NCI-H1417 treated with DMSO at 0.1 percent for 48 hours (cell line): ENCODE results near the gene KCNE4.

Experiments
- DNase-seq: peaks from one replicate; lab custom pipeline; 2025; lab: John Stamatoyannopoulos, UW

Gene KCNE4, protein sequence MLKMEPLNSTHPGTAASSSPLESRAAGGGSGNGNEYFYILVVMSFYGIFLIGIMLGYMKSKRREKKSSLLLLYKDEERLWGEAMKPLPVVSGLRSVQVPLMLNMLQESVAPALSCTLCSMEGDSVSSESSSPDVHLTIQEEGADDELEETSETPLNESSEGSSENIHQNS

GRCh38 chr2:223051693-223052289 lies at the start of gene KCNE4:
Gene KCNE4 (plus strand): TSS chr2:223052190. CDS start chr2:223052831, 641 bp downstream.
- DNase-seq = no peak

- no peak for DNase-seq
Measured at GRCh38 chr2:223003191-223003590, 48.8 kb upstream of the KCNE4 start.

DNA sequence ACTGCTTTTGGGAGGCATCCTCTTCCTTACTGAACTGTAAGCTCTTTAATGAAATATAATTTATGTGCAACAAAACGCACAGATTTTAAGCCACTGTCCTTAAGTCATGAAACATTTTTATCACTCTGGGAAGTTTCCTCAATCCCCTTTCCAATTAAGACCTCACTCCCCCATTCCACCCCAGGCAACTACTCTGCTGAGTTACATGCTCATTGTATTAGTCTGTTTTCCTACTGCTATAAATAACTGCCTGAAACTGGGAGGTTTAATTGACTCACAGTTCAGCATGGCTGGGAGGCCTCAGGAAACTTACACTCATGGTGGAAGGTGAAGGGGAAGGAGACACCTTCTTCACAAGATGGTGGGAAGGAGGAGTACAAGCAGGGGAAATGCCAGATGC lies 46.5 kb upstream of the KCNE4 start:
- no peak for DNase-seq

- no peak for DNase-seq
Measured at GRCh38 chr2:223007531-223007930, 44.5 kb upstream of the KCNE4 start.

- no peak for DNase-seq
Measured at GRCh38 chr2:223008162-223008561, 43.8 kb upstream of the KCNE4 start.

DNA sequence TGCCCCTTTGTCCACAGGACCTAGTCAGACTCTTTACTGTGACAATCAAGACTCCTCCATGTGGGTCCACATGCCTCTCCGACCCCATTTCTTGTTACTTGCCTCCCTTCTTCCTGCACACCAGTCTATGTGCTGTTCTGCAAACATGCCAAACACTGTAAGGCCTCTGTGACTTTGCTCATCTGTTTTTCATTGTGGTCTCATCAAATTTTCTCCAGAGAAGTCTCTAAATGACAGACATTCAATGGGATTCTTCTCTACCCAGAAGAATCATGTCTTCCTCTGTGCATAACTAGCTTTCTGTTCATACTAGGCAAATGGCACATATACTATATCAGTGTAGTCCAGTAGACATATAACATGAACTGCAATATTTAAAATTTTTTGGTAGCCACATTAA lies 43.0 kb upstream of the KCNE4 start:
- no peak for DNase-seq

DNA sequence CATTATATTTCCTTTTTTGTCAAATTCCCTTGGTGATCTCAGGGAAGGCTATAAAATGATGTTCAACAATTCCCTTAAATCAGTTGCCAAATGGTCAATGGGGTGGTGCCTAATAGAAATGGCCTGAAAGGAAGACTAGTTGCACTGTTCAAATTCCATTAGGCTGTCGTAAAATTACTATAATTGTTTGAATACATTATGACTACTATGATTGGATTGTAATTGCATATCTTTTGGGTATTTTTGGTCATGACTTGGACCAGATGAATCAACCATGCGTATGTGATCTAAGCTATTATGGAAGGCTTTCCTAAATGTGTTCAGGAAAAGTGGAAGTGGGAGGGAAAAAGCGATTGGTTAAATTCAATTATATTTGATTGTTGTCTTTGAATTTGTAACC lies 41.3 kb upstream of the KCNE4 start:
- no peak for DNase-seq

GRCh38 chr2:223012291-223012690 lies 39.7 kb upstream of the KCNE4 start:
- no peak for DNase-seq

- DNase-seq = no peak
Measured at GRCh38 chr2:223019390-223019930, 32.5 kb upstream of the KCNE4 start.

DNA sequence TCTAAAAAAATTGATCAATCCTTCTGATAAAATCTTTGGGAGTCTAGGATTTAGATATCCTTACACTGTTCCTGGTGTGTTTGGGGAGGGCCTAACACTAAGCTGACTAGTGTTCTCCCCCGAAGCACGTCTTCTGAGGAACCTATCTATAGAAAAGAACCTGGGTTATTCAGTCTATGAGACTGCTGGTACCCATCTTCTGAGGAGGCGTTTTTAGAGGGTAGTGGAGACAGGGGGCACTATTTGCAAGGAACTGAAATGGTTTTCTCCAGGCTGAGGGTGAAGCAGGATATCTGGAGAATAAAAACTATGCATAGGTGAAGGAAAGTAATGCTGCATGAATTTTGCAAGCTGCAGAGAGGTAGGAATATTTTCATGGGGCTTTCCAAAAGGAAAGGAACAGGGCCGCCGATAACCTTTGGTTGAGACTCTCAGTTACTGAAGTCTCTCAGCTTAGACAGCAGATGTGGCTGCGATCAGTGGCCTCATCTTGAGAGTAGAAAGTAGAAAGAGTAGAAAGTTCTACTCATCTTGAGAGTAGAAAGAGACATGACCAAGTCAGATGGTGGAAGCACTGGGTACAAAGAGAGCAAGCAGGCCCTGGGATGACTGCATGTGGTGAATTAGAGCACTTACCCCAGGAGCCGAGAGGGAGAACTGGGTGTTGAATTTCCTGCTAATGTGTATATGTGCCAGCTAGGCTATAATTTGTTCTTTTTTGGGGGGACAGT lies 31.8 kb upstream of the KCNE4 start:
- no peak for DNase-seq

DNA sequence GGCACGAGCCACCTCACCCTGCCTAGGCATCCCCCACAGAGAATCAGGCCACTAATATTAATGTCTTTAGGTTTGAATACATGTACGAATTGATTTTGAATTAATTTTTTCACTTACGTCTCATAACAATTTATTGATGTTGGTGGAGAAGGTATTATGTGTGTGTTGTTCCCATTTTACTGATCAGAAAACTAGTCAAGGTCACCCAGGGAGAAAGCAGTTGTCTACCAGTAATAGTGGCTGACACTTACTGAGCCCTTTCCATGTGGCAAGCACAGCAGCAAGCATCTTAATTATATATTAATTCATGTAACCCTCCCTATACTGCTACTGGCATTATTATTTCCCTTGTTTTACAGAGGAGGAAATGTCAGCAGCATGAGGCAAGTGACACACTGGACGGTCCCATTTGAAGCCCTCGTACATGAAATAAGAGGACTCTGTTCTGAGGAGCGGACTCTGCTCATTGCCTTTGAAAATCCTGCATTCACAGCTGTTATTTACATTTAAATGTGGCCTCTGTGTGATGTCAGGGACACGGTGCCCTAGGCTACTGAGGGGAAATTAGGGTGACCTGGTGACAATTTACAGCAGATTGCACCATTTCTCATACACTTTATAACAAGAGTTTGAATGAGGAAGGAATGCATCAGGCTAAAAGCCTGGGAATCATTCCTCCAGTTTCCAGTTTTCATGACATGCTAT lies 30.9 kb upstream of the KCNE4 start:
- no peak for DNase-seq

DNA sequence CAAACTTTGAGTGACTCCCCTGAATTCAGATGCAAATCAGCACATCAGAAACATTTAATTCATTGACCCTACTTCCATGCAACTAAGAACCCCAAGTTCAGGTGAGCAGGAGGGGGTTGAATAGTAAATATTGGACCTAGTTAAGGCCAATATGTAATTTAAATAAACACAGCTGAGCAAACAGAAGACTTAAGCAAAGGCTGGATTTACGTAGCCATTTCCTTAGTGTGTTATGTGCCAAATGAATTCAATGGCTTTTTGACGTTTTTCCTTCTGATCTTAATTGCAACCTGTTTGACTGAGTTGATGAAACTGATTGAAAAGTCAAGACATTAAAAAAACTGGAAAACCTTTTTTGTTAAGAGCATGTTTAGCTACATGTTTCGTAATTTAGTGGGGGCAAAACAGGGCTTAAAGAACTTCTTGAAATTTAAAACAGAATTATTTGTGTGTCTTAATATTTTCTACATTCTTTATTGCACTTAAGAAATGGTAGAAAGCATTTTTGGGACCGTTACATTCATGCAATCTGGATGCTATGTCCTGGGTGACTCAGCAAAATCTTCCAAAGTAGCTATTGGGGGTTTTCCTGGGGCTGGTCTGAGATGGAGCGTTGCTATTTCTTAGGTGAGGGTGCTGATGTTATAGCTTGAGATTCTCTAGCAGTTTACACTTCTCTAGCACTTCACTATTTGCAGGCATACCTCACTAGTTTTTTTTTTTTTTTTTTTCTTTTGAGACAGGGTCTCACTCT lies 25.5 kb upstream of the KCNE4 start:
- peak; percentile 80 for DNase-seq

DNA sequence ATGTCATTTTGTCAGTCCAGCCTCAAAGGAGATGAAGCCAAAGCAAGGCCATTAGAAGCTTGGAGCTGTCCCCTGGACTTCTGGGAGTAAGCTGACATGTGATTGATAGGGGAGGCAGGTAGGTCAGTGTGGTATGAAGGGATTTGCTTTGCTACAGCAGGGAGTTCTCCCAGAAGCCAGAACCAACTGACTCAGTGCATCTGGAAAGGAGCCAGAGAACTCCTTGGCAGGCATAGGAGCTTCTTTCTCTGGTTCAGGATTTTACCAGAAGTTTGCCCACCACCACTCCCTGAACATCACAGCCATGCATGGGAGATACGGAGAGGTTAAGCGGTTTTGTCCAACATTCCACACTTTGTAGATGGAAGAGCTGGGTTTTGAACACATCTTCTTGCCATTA lies 24.5 kb upstream of the KCNE4 start:
- no peak for DNase-seq

GRCh38 chr2:223029287-223029686 lies 22.7 kb upstream of the KCNE4 start:
- no peak for DNase-seq

- DNase-seq = no peak
Measured at GRCh38 chr2:223032187-223033142, 19.5 kb upstream of the KCNE4 start.

DNA sequence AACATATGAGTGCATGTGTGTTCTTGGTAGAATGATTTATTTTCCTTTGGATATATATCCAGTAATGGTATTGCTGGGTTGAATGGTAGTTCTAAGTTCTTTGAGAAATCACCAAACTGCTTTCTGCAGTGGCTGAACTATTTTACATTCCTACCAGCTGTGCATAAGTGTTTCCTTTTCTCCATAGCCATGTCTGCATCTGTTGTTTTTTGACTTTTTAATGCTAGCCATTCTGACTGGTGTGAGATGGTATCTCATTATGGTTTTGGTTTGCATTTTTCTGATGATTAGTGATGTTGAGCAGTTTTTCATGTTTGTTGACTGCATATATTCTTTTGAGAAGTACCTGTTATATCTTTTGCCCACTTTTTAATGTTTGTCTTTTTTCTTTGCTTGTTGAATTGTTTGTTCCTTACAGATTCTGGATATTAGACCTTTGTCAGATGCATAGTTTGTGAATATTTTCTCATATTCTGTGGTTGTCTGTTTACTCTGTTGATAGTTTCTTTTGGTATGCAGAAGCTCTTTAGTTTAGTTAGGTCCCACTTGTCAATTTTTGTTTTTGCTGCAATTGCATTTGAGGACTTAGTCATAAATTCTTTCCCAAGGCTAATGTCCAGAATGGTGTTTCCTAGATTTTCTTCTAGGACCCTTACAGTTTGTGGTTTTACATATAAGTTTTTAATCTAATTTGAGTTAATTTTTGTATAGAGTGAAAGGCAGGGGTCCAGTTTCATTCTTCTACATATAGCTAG lies 17.6 kb upstream of the KCNE4 start:
- no peak for DNase-seq

DNA sequence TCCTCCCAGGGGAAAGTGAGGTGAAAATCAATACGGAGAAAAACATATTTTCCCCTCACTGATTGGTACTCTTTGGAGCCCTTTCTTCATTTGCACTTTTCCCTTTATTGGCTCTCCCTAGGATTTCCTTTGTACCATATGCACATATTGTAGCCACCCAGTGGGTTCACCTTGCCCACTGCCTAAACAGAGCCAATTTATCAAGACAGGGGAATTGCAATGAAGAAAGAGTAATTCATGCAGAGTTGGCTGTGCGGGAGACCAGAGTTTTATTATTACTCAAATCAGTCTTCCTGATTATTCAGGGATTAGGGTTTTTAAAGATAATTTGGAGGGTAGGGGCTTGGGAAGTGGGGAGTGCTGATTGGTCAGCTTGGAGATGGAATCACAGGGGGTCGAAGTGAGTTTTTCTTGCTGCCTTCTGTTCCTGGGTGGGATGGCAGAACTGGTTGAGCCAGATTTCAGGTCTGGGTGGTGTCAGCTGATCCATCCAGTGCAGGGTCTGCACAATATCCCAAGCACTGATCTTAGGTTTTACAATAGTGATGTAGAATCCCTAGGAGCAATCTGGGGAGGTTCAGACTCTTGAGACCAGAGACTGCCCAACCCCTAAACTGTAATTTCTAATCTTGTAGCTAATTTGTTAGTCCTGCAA lies 15.1 kb upstream of the KCNE4 start:
- DNase-seq = no peak

DNA sequence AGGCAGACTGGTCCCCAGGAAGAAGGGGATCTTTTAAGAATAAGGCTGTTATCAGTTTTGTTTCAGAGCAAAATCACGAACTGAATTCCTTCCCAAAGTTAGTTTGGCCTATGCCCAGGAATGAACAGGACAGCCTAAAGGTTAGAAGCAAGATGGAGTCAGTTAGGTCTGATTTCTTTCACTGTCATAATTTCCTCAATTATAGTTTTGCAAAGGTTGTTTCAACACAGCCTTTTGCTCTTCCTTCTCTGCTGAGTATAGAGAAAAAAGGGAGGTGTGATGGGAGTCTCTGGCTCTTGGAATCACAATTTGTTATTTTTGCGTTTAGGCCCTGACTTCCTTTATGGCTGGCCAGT lies 14.6 kb upstream of the KCNE4 start:
- DNase-seq = no peak

DNA sequence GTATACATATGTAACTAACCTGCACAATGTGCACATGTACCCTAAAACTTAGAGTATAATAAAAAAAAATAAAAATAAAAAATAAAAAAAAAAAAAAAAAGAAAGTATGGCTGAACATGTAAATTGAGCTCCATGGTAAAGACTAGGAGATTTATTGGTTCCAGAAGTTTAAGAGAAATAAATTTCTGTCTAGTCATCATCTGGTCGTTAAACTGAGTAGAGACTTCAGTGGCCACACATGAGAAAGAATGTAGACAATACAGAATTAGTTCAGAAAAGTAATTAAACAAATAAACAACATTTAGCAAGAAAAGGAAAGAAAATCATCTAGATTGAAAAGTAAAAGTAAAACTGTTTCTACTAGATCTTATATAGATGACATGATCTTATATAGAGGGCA lies 12.4 kb upstream of the KCNE4 start:
- no peak for DNase-seq

GRCh38 chr2:223040527-223040926 lies 11.5 kb upstream of the KCNE4 start:
- DNase-seq = no peak
